DND-41 (cell line): Measurements from ENCODE around the gene SERTAD4.

Source experiments
- CTCF ChIP-seq: IDR thresholded peaks from 2 replicates; pipeline ENCODE4 v1.5.1; 2012; ENCODE audit warnings: borderline replicate concordance, low read length, moderate library complexity, mild to moderate bottlenecking; ENCODE audit not compliant: poor library complexity, severe bottlenecking; ENCODE audit errors: extremely low read depth
- EZH2 ChIP-seq: IDR thresholded peaks from 3 replicates; pipeline ENCODE4 v1.6.1; 2012; ENCODE audit warnings: borderline replicate concordance, low read depth, mild to moderate bottlenecking, moderate library complexity, low read length, inconsistent platforms; ENCODE audit not compliant: severe bottlenecking

GRCh38 chr1:210246447-210246846 is 13.9 kb downstream of the SERTAD4 start:
- TF ChIP-seq CTCF, result no peak
- no peak for TF ChIP-seq EZH2
